Measurements from ENCODE around the gene ZNF701.

- TF ChIP-seq CTCF (IDR thresholded peaks at IDR 0.05) (no peak), POLR2A (IDR thresholded peaks at IDR 0.05) (no peak)
These were observed 3.5 kb upstream of the ZNF701 start for GRCh38 chr19:52566588-52566987.

Measured in upper lobe of left lung (tissue), 4 donors.